Stimulated activated CD4-positive, alpha-beta T cell treated with anti-CD3 and anti-CD28 coated beads, Interleukin-1b, Interleukin-23, amount 100 ng/mL, for 48 hours (primary cell): ENCODE results near the gene SIRT7.
"Not testable (repeated sequence)": the region's sequence is repeated elsewhere in the genome, so short reads cannot be mapped to it uniquely, and the experiment has no call there.

ENCODE experiments used
- DNase-seq: peaks from one replicate; pipeline ENCODE4 v3.0.0-alpha.2; 2020

Gene SIRT7

DNA sequence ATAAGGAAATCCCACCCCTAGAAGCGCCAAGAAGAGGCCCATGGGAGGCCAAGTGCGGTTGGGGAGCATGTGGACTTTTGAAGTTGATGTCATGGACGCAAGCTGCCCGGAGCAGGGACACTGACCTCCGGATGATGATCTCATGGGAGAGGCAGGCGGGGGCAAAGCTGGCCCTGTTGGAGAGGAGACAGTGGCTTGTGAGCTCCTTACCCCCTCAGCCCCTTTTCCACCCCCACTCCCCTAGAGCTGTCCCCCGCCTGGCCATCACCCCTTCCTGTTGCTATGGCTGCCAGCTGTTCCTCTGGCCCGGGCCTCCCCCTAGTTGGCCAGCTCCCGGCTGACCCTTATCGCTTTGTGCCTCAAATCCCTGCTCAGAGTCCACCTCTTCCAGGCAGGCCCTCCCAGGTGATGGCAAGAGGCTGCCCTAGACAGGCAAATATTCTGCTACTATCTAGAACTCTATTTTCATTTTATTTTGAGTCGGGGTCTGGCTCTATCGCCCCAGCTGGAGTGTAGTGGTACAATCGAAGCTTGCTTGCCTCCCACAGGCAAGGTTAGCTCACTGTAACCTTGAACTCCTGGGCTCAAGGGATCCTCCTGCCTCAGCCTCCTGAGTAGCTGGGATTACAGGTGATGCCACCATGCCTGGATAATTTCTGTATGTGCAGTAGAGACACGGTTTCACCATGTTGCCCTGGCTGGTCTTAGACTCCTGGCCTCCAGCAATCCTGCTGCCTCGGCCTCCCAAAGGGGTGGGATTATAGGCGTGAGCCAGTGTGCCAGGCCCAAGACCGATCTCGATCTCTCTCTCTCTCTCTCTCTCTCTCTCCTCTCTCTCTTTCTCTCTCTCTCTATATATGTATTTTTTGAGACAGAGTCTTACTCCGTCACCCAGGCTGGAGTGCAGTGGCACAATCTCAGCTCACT lies 36.4 kb upstream of the SIRT7 start:
- DNase-seq: no peak

- not testable (repeated sequence) for DNase-seq
Measured at GRCh38 chr17:81953443-81953842, 35.5 kb upstream of the SIRT7 start.

DNA sequence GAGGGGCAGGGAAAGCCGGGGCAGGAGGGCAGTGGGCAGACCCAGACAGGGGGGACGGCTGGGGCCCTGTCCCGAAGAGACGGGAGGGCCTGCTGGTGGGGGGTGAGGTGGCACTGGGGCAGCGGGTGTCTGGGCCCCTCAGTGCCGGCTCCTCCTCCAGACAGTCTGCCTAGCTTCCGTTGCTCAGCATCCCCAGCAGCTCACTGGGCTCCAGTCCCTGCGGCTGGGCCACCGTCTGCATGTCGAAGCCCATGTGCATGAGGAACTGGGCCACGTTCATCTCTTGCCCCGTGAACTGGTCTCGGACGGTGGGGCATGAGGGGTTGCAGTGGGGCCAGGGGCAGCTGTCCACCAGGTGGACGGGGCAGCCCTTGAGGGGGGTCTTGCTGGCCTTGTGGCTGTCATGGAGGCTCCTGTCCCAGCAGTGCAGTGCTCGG lies 34.8 kb upstream of the SIRT7 start:
- DNase-seq: no peak

GRCh38 chr17:81951785-81952684 lies 34.1 kb upstream of the SIRT7 start:
- no peak for DNase-seq

DNA sequence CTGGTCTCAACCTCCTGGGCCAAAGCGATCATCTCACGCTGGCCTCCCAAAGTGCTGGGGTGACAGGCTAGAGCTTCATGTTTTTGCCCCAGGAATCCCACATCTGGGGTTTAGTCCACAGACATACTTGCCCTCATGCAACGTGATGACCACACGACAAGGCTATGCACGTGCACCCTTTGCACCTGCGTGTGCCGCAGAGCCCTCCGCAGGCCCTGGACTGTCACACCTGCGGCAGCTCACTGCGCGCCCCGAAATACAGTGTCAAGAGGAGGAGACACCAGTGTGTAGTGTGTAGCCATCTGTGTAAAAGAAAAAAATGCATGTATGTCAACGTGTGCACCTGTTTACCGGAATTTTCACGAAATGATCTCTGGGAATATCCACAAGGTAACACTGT lies 32.5 kb upstream of the SIRT7 start:
- DNase-seq: no peak

GRCh38 chr17:81948635-81949378 lies 30.8 kb upstream of the SIRT7 start:
- no peak for DNase-seq

DNA sequence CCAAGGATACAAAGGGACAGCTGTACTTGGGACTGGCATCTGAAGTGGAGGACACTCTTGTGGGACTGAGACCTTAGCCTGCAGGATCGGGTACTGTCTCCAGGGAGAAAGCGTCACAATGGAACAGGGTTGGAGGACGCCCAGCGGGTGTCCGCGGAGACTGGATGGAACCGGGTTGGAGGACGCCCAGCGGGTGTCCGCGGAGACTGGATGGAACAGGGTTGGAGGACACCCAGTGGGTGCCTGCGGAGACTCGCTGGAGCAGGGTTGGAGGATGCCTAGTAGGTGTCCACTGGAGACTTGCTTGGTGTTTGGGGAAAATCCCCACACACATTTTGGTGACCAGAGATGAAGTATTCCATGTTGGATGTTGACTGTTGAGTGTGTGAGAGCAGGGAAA lies 29.2 kb upstream of the SIRT7 start, which contains the start of gene MYADML2:
MYADML2 (minus strand) TSS at position 45 of the 400 bp plus-strand sequence. CDS start 5,492 bp downstream, outside the sequence.
- no peak for DNase-seq

DNA sequence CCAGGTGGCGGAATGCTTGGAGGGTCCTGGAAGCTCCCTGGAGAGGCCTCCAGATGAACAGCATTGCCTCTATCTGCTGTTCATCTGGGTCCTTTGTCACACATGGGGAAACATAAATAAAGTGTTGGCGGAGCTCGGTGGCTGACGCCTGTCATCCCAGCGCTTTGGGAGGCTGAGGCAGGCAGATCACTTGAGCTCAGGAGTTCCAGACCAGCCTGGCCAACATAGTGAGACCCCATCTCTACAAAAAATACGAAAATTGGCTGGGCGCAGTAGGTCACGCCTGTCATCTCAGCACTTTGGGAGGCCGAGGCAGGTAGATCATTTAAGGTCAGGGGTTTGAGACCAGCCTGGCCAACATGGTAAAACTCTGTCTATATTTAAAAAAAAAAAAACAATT lies 26.9 kb upstream of the SIRT7 start:
- DNase-seq: no peak

DNA sequence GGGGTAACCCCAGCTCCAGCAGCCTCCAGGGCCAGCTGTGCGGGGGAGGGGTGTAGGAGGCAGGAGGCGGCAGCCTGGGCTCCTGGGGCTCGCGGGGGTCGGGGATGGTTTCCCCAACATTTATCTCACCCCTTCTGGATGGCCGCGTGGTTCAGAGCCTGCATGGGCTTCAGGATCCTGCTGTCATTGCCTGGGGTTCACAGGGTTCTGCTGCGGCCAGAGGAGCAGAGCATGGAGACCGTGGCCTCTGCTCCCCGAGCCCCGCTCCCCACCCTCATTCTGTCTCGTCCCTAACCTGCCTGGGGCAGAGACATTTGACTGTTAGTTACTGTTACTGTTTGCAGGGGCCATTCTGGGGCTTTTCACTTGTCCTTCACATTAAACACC lies 24.2 kb upstream of the SIRT7 start:
- DNase-seq: no peak

- no peak for DNase-seq
Measured at GRCh38 chr17:81941484-81942166, 23.6 kb upstream of the SIRT7 start.

GRCh38 chr17:81940538-81941483 lies 22.8 kb upstream of the SIRT7 start:
- no peak for DNase-seq

DNA sequence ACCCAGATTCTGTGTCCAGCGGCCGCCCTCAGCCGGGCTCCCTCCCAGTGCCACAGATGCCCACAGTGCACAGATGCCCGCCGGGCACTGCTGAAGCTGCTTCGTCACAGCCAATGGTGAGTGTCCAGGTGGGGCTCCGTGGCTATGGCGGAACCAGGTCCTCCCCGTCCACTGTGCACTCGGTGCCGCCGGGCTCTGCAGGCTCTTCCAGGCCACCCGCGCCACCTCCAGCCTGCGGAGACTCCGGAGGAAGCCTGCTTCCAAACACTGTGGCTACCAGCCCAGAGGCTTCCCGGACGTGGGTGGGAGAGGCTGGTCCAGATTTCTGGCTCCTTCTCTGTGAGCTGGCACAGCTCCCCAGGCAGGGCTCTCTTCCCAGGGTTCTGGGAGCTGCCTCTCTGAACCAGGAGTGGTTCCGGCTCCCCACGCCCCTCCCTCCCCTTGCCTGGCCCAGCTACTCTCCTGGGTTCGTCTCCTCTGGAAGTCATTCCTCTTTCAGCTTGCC lies 22.0 kb upstream of the SIRT7 start:
- no peak for DNase-seq

DNA sequence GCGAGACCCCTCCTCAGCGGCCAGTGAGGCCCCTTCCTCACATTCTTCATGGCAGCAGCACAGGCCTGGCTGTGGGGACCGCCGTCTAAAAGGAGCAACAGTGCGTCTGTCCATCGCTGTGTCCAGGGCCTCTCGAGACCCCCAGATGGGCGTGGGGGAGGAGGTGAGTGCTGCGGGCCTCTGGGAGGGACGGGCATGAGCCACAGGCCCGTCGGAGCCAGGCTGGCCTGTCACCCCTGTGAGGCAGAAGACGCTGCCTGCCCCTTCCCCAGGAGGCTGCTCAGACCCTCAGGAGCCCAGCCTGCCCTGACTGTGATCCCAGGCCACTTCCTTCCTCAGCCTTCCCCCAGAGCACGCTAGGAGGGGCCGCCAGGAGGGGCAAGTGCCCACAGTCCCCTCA lies 21.2 kb upstream of the SIRT7 start:
- no peak for DNase-seq

GRCh38 chr17:81935709-81936084 lies 17.7 kb upstream of the SIRT7 start:
- DNase-seq: no peak

DNA sequence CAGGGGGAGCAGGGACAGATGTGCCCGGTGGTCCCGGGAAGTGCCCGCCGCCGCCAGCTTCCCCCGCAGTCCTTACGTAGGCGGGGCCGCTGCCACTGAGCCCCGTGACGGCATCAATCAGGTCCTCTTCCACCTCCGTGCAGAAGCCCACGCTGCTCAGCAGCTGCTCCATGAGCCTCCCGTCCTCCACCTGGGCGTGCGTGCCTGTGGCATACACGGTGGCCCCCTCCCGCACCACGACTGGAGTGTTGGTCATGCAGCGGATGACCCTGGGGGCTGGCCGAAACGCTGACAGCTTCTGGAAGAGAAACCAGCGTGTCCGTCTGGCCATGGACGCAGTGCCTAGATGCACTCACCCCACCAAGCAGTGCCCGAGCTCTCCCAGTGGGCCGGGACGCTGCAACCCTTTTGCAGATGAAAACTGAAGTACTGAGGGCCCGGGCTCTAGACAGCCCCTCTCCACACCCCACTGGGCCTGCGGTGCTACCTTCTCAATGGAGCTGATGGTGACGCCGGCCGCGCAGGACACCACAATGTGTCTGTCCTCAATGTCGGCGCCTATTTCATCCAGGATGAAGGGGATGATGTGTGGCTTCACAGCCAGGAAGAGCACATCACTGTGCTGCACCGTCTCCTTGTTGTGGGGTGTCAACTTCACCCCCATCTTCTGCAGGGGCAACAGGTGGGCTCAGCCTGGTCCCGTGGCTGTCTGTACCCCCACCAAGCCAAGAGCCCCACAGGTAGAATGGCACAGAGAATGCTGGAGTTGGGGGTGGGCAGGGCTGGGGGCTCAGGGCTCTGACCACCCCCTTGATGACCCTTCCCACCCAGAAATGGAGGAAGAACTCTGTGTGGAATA lies 17.1 kb upstream of the SIRT7 start:
- no peak for DNase-seq

- no peak for DNase-seq
Measured at GRCh38 chr17:81934098-81934757, 16.3 kb upstream of the SIRT7 start.

- no peak for DNase-seq
Measured at GRCh38 chr17:81933178-81933699, 15.3 kb upstream of the SIRT7 start.

DNA sequence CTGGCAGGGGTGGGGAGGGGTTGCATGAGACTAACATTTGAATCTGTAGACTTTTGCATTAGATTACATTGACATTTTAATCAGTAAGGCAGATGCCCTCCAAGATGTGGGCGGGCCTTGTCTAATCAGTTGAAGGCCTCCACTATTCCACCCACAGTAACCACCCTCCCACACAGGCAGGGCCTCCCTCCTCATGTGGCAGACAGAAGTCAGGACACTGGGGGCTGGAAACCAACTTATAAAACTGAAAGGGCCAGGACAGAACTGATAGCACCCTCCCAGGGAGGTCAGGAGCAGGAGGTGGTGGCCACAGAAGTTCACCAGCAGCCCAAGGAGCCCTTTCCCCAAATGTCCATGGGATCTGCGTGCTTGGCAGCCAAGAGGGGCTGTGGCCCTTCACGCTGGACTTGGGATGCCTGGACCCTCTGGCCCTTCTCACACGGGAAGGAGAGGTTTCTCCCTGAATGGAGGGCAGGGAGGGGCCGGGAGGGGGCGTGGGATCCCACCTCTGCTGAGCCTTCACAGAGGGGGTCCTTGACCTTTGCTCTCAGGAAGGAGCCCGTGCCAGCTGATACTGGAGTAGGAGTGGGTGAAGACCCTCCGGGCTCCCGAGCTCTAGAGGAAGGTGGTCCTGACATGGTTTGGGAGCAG lies 14.5 kb upstream of the SIRT7 start:
- DNase-seq: no peak
